HEK293 (cell line): Measurements from ENCODE around the gene AP5S1.

Experiments
- CTCF ChIA-PET: fragments of 350-600 bp; formaldehyde crosslinking; extraction: SDS; loops from one replicate; lab custom pipeline; 2021; ENCODE audit warnings: antibody characterized with exemption; lab: Yijun Ruan, JAX
- POLR2A ChIA-PET: fragments of 300-600 bp; formaldehyde crosslinking; extraction: SDS; loops from one replicate; lab custom pipeline; 2020; ENCODE audit warnings: antibody characterized with exemption, inconsistent platforms; lab: Yijun Ruan, JAX
- H3K27ac ChIP-seq: fragments of 200-500 bp; sonication (Bioruptor generic); 2 replicates; pipeline ENCODE4 v1.5.1; 2014; ENCODE audit warnings: low read depth, low read length, control low read depth, inconsistent platforms; ENCODE audit errors: extremely low read depth
- H3K36me3 ChIP-seq, 2 experiments: fragments of 200-500 bp in 1 of 2; sonication (Bioruptor generic) in 1 of 2; 1 replicate in 1 of 2; 2 replicates in 1 of 2; pipeline ENCODE4 v1.5.1; 2014 to 2017; ENCODE audit warnings: inconsistent platforms in 2 of 2, low read length in 2 of 2; ENCODE audit not compliant: control insufficient read depth in 2 of 2, insufficient read depth in 1 of 2
- H3K4me1 ChIP-seq: fragments of 200-500 bp; sonication (Bioruptor generic); 2 replicates; pipeline ENCODE4 v1.5.1; 2014; ENCODE audit warnings: mild to moderate bottlenecking, low read length, inconsistent platforms; ENCODE audit not compliant: control insufficient read depth, insufficient read depth
- H3K4me3 ChIP-seq: 2 replicates; pipeline ENCODE4 v1.5.1; 2011; ENCODE audit warnings: low read depth, mild to moderate bottlenecking, control low read depth, low read length, moderate library complexity
- H3K9me3 ChIP-seq: fragments of 200-500 bp; sonication (Bioruptor generic); 2 replicates; pipeline ENCODE4 v1.5.1; 2014; ENCODE audit warnings: low read depth, low read length, inconsistent platforms; ENCODE audit not compliant: control insufficient read depth, insufficient read depth
- GLIS1 ChIP-seq: fragments of 450-650 bp; formaldehyde crosslinking; IDR thresholded peaks from 2 replicates; pipeline ENCODE4 v1.5.1; 2016; ENCODE audit warnings: missing biosample characterization, missing genetic modification characterization
- KLF8 ChIP-seq: fragments of 450-650 bp; formaldehyde crosslinking; IDR thresholded peaks from 2 replicates; pipeline ENCODE4 v1.5.1; 2016; ENCODE audit warnings: missing biosample characterization, missing genetic modification characterization
- SP2 ChIP-seq: fragments of 450-650 bp; formaldehyde crosslinking; IDR thresholded peaks from 2 replicates; pipeline ENCODE4 v1.5.1; 2016; ENCODE audit warnings: missing biosample characterization, missing genetic modification characterization
- YY2 ChIP-seq: fragments of 450-650 bp; formaldehyde crosslinking; IDR thresholded peaks from 2 replicates; pipeline ENCODE4 v1.5.1; 2016; ENCODE audit warnings: missing biosample characterization, missing genetic modification characterization
- ZNF362 ChIP-seq: fragments of 450-650 bp; formaldehyde crosslinking; IDR thresholded peaks from 2 replicates; pipeline ENCODE4 v1.5.1; 2016; ENCODE audit warnings: missing biosample characterization, missing genetic modification characterization
- ZNF404 ChIP-seq: fragments of 450-650 bp; formaldehyde crosslinking; IDR thresholded peaks from 2 replicates; pipeline ENCODE4 v1.5.1; 2017; ENCODE audit warnings: missing biosample characterization, missing genetic modification characterization
- ZNF530 ChIP-seq: fragments of 450-650 bp; formaldehyde crosslinking; IDR thresholded peaks from 2 replicates; pipeline ENCODE4 v1.5.1; 2016; ENCODE audit warnings: low read depth, missing biosample characterization, missing genetic modification characterization
- ZNF548 ChIP-seq: fragments of 450-650 bp; formaldehyde crosslinking; IDR thresholded peaks from 2 replicates; pipeline ENCODE4 v1.5.1; 2016; ENCODE audit warnings: missing biosample characterization, missing genetic modification characterization
- ZNF639 ChIP-seq: fragments of 450-650 bp; formaldehyde crosslinking; IDR thresholded peaks from 2 replicates; pipeline ENCODE4 v1.5.1; 2016; ENCODE audit warnings: missing biosample characterization, missing genetic modification characterization
- ZNF677 ChIP-seq: fragments of 450-650 bp; IDR thresholded peaks from 2 replicates; pipeline ENCODE4 v1.5.0; 2018; ENCODE audit warnings: missing biosample characterization, mild to moderate bottlenecking, missing genetic modification characterization, moderate library complexity
- ZSCAN23 ChIP-seq: fragments of 450-650 bp; formaldehyde crosslinking; IDR thresholded peaks from 2 replicates; pipeline ENCODE4 v1.5.1; 2016; ENCODE audit warnings: missing biosample characterization, missing genetic modification characterization
- ZSCAN5A ChIP-seq: fragments of 450-650 bp; formaldehyde crosslinking; IDR thresholded peaks from 2 replicates; pipeline ENCODE4 v1.5.1; 2016; ENCODE audit warnings: missing biosample characterization, missing genetic modification characterization
- TF ChIP-seq, protein P1 (sequence below): fragments of 450-650 bp; formaldehyde crosslinking; IDR thresholded peaks from 2 replicates; pipeline ENCODE4 v1.5.1; 2016; ENCODE audit warnings: missing biosample characterization, missing genetic modification characterization
- TF ChIP-seq, protein P2 (sequence below): fragments of 450-650 bp; formaldehyde crosslinking; conservative IDR thresholded peaks from 2 replicates; pipeline ENCODE4 v1.5.1; 2016; ENCODE audit warnings: low read depth, missing biosample characterization, missing genetic modification characterization
- TF ChIP-seq, protein P3 (sequence below): fragments of 450-650 bp; formaldehyde crosslinking; IDR thresholded peaks from 2 replicates; pipeline ENCODE4 v1.5.1; 2016; ENCODE audit warnings: missing biosample characterization, missing genetic modification characterization

Gene AP5S1

GRCh38 chr20:3864518-3864917 lies 44.2 kb downstream of the AP5S1 start:
- peaks cover 39 to 83% of the 10 kb centered on the region in 2 experiments for H3K36me3 ChIP-seq
- H3K4me3 ChIP-seq: no peak overlapping the region

GRCh38 chr20:3865152-3865886 lies 45.0 kb downstream of the AP5S1 start:
- POLR2A ChIA-PET: no interaction called here
- Histone ChIP-seq H3K36me3 (peaks cover 38 to 81% of the 10 kb centered on the region in 2 experiments), H3K4me3 (no peak overlapping the region), H3K27ac (no peak overlapping the region), H3K4me1 (no peaks in the 10 kb centered on the region), H3K9me3 (no peaks in the 10 kb centered on the region)
- no peak for TF ChIP-seq SP2 (tag by site-specific recombination)
- no peak for TF ChIP-seq ZSCAN5A (tag by site-specific recombination)
- no peak for TF ChIP-seq ZNF639 (tag by site-specific recombination)
- no peak for TF ChIP-seq ZNF530
- TF ChIP-seq, protein P1, sequence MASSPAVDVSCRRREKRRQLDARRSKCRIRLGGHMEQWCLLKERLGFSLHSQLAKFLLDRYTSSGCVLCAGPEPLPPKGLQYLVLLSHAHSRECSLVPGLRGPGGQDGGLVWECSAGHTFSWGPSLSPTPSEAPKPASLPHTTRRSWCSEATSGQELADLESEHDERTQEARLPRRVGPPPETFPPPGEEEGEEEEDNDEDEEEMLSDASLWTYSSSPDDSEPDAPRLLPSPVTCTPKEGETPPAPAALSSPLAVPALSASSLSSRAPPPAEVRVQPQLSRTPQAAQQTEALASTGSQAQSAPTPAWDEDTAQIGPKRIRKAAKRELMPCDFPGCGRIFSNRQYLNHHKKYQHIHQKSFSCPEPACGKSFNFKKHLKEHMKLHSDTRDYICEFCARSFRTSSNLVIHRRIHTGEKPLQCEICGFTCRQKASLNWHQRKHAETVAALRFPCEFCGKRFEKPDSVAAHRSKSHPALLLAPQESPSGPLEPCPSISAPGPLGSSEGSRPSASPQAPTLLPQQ (tag by site-specific recombination): no peak
- TF ChIP-seq, protein P2, sequence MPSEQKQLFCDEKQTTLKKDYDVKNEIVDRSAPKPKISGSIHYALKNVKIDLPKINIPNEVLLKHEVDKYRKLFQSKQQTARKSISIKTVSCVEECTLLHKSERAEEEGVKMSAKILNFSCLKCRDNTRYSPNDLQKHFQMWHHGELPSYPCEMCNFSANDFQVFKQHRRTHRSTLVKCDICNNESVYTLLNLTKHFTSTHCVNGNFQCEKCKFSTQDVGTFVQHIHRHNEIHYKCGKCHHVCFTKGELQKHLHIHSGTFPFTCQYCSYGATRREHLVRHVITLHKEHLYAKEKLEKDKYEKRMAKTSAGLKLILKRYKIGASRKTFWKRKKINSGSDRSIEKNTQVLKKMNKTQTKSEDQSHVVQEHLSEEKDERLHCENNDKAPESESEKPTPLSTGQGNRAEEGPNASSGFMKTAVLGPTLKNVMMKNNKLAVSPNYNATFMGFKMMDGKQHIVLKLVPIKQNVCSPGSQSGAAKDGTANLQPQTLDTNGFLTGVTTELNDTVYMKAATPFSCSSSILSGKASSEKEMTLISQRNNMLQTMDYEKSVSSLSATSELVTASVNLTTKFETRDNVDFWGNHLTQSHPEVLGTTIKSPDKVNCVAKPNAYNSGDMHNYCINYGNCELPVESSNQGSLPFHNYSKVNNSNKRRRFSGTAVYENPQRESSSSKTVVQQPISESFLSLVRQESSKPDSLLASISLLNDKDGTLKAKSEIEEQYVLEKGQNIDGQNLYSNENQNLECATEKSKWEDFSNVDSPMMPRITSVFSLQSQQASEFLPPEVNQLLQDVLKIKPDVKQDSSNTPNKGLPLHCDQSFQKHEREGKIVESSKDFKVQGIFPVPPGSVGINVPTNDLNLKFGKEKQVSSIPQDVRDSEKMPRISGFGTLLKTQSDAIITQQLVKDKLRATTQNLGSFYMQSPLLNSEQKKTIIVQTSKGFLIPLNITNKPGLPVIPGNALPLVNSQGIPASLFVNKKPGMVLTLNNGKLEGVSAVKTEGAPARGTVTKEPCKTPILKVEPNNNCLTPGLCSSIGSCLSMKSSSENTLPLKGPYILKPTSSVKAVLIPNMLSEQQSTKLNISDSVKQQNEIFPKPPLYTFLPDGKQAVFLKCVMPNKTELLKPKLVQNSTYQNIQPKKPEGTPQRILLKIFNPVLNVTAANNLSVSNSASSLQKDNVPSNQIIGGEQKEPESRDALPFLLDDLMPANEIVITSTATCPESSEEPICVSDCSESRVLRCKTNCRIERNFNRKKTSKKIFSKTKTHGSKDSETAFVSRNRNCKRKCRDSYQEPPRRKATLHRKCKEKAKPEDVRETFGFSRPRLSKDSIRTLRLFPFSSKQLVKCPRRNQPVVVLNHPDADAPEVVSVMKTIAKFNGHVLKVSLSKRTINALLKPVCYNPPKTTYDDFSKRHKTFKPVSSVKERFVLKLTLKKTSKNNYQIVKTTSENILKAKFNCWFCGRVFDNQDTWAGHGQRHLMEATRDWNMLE (tag by site-specific recombination): no peak
- no peak for TF ChIP-seq ZSCAN23 (tag by site-specific recombination)
- TF ChIP-seq YY2 (tag by site-specific recombination): no peak
- no peak for TF ChIP-seq ZNF548 (tag by site-specific recombination)
- TF ChIP-seq ZNF677 (tag by site-specific recombination): no peak
- CTCF ChIA-PET: interaction anchor here (0.6 to 5.7 kb wide), 3 partner anchors 10 to 187 kb away, joined by 3 to 26 read pairs (median 3); no protein-coding TSS in a partner anchor

More at GRCh38 chr20:3864518-3864917, 44.2 kb downstream of the AP5S1 start:
- CTCF ChIA-PET: interaction anchor here (5.7 kb wide), 1 partner anchor 9 kb away, joined by 26 read pairs; no protein-coding TSS in a partner anchor
- H3K9me3 ChIP-seq: no peaks in the 10 kb centered on the region
- TF ChIP-seq, protein P3, sequence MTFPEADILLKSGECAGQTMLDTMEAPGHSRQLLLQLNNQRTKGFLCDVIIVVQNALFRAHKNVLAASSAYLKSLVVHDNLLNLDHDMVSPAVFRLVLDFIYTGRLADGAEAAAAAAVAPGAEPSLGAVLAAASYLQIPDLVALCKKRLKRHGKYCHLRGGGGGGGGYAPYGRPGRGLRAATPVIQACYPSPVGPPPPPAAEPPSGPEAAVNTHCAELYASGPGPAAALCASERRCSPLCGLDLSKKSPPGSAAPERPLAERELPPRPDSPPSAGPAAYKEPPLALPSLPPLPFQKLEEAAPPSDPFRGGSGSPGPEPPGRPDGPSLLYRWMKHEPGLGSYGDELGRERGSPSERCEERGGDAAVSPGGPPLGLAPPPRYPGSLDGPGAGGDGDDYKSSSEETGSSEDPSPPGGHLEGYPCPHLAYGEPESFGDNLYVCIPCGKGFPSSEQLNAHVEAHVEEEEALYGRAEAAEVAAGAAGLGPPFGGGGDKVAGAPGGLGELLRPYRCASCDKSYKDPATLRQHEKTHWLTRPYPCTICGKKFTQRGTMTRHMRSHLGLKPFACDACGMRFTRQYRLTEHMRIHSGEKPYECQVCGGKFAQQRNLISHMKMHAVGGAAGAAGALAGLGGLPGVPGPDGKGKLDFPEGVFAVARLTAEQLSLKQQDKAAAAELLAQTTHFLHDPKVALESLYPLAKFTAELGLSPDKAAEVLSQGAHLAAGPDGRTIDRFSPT: peak; percentile 88
- no peak for TF ChIP-seq SP2 (tag by site-specific recombination)
- no peak for TF ChIP-seq ZSCAN5A (tag by site-specific recombination)
- TF ChIP-seq KLF8 (tag by site-specific recombination): no peak
- no peak for TF ChIP-seq ZNF362 (tag by site-specific recombination)
- no peak for TF ChIP-seq ZNF404 (tag by site-specific recombination)
- no peak for TF ChIP-seq GLIS1 (tag by site-specific recombination)
- no peaks in the 10 kb centered on the region for H3K4me1 ChIP-seq
- POLR2A ChIA-PET: no interaction called here
- H3K27ac ChIP-seq: no peak overlapping the region
